Common myeloid progenitor, CD34-positive (primary cell): ENCODE measurements around the gene RASAL2.

Experiments
- CTCF ChIA-PET: fragments of 350-600 bp; sonication (Branson Sonifier 250); formaldehyde crosslinking; loops from one replicate; lab custom pipeline; 2021; ENCODE audit warnings: antibody characterized with exemption; lab: Charles Lee
- POLR2A ChIA-PET: fragments of 350-600 bp; sonication (Branson Sonifier 250); formaldehyde crosslinking; loops from one replicate; lab custom pipeline; 2021; ENCODE audit warnings: antibody characterized with exemption; lab: Charles Lee
- DNase-seq, 3 donors: peaks; one replicate each; pipeline versions ENCODE4 v3.0.0 to v3.0.0-alpha.2; 2013
- H3K27ac ChIP-seq, 2 experiments: 1 replicate in 1 of 2; 2 replicates in 1 of 2; pipeline ENCODE4 v1.7.0; 2013; ENCODE audit warnings: inconsistent platforms in 2 of 2, low read length in 2 of 2, mild to moderate bottlenecking in 2 of 2, low read depth in 1 of 2, moderate library complexity in 1 of 2; ENCODE audit not compliant: severe bottlenecking in 2 of 2, insufficient read depth in 1 of 2, poor library complexity in 1 of 2
- H3K27me3 ChIP-seq, 5 experiments: replicated peaks in 2 of 5; 1 replicate in 3 of 5; 2 replicates in 2 of 5; pipeline versions ENCODE4 v1.6.1 to v1.7.0; 2013; ENCODE audit warnings: low read length in 4 of 5, mild to moderate bottlenecking in 2 of 5, moderate library complexity in 2 of 5, inconsistent platforms in 1 of 5; ENCODE audit not compliant: insufficient read depth in 5 of 5, control insufficient read depth in 4 of 5
- H3K36me3 ChIP-seq, 4 experiments: 1 replicate in 2 of 4; 2 replicates in 2 of 4; pipeline versions ENCODE4 v1.6.1 to v1.7.0; 2013; ENCODE audit warnings: low read length in 3 of 4, control low read depth in 1 of 4, mild to moderate bottlenecking in 1 of 4; ENCODE audit not compliant: control insufficient read depth in 4 of 4, insufficient read depth in 4 of 4
- H3K4me1 ChIP-seq, 4 experiments: 1 replicate in 3 of 4; 2 replicates in 1 of 4; pipeline versions ENCODE4 v1.6.1 to v1.7.1; 2013; ENCODE audit warnings: low read length in 3 of 4, mild to moderate bottlenecking in 3 of 4, control low read depth in 1 of 4, inconsistent platforms in 1 of 4, moderate library complexity in 1 of 4; ENCODE audit not compliant: control insufficient read depth in 4 of 4, insufficient read depth in 4 of 4; ENCODE audit errors: control extremely low read depth in 1 of 4
- H3K4me3 ChIP-seq, 7 experiments: 1 replicate in 4 of 7; 2 replicates in 3 of 7; pipeline versions ENCODE4 v1.5.1 to v1.7.0; 2013; ENCODE audit warnings: mild to moderate bottlenecking in 7 of 7, low read length in 6 of 7, moderate library complexity in 6 of 7, inconsistent platforms in 2 of 7, low read depth in 2 of 7, control low read depth in 1 of 7; ENCODE audit not compliant: insufficient read depth in 4 of 7, control insufficient read depth in 1 of 7; ENCODE audit errors: extremely low read depth in 1 of 7
- H3K9me3 ChIP-seq, 5 experiments: 1 replicate in 4 of 5; 2 replicates in 1 of 5; pipeline versions ENCODE4 v1.6.1 to v1.7.1; 2013; ENCODE audit warnings: low read length in 4 of 5, mild to moderate bottlenecking in 2 of 5, inconsistent platforms in 1 of 5, low read depth in 1 of 5, moderate library complexity in 1 of 5; ENCODE audit not compliant: control insufficient read depth in 4 of 5, insufficient read depth in 2 of 5; ENCODE audit errors: control extremely low read depth in 1 of 5
- WGBS: methylation state at CpG from one replicate; pipeline ENCODE4 v1.1.5; 2013; ENCODE audit not compliant: insufficient coverage; 5-methylcytosine and 5-hydroxymethylcytosine counted together

Gene RASAL2

DNA sequence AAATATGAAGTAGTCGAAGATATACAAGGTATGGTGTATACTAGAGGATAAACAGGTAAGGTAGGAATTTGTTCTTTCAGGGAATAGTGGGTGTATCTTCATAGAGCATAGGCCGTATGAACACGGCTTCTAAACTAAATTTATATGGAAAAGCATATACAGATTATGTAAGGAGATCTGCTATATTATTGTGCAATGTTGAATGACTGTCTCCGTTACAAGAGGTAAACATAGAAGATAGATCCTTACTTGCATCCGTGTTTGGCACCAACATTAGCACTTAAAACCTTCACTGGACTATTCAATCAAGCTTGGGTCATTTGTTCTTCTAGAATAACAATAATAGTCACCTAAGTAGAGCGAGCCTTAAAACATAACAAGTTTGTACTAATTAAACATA is 357.0 kb downstream of the RASAL2 start:
- Histone ChIP-seq H3K27ac (no peak overlapping the region), H3K9me3 (no peaks in the 10 kb centered on the region), H3K4me1 (peaks cover 0 to 7% (median 1%) of the 10 kb centered on the region in 4 experiments), H3K4me3 (no peak overlapping the region), H3K27me3 (no peaks in the 10 kb centered on the region), H3K36me3 (no peaks in the 10 kb centered on the region)
- 95% methylated on average over 4 of the region's 6 CpGs for WGBS
- ChIA-PET POLR2A (no interaction called here), CTCF (no interaction called here)
- no peak for DNase-seq

DNA sequence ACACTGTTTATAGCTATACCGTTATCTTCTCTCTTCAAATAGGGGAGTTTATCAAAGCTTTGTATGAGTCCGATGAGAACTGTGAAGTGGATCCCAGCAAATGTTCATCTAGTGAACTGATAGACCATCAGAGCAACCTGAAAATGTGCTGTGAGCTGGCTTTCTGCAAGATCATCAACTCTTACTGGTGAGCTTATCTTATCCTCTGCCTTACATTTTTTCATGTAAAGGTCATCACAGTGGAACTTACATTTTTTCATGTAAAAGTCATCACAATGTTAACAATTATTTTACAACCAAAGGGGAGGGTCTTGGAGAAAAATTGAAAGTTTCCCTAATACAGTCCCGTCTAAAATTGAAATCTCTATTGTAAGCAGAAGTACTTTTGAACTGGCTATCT is 357.6 kb downstream of the RASAL2 start:
- Histone ChIP-seq H3K36me3 (no peaks in the 10 kb centered on the region), H3K27me3 (no peaks in the 10 kb centered on the region), H3K4me1 (peaks cover 0 to 7% (median 1%) of the 10 kb centered on the region in 4 experiments), H3K4me3 (no peak overlapping the region), H3K9me3 (no peaks in the 10 kb centered on the region), H3K27ac (no peak overlapping the region)
- 100% methylated on average over 2 of the region's 3 CpGs for WGBS
- ChIA-PET POLR2A (no interaction called here), CTCF (no interaction called here)
- no peak for DNase-seq

DNA sequence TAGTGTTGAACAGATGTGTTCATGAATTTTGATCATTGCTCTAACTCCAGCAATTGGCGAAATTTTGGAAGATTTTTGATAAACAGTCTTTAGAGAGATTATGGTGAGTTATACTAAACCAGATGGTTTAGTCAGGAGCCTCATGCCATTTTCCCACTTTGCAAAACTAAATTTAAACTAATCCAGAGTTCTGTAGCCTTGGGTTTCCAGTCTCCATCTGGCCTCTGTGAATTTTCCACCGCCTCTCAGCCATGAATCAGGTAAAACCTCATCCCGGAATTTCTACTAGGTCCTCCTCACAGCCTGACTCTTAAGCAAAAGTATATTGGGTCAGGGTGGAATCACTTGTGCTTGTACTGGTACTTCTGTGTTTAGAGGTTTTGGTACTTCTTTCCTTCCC is 358.1 kb downstream of the RASAL2 start:
- no peak for DNase-seq
- peaks cover 0 to 7% (median 1%) of the 10 kb centered on the region in 4 experiments for H3K4me1 ChIP-seq
- ChIA-PET CTCF (no interaction called here), POLR2A (no interaction called here)
- no peak overlapping the region for H3K4me3 ChIP-seq
- no peaks in the 10 kb centered on the region for H3K27me3 ChIP-seq
- WGBS: no CpG with 5 or more reads among the region's 3 CpGs
- no peaks in the 10 kb centered on the region for H3K9me3 ChIP-seq
- no peaks in the 10 kb centered on the region for H3K36me3 ChIP-seq
- no peak overlapping the region for H3K27ac ChIP-seq

- WGBS: 95% methylated on average over 12 of the region's 13 CpGs
These were observed 362.6 kb downstream of the RASAL2 start for GRCh38 chr1:178456472-178456871.

DNA sequence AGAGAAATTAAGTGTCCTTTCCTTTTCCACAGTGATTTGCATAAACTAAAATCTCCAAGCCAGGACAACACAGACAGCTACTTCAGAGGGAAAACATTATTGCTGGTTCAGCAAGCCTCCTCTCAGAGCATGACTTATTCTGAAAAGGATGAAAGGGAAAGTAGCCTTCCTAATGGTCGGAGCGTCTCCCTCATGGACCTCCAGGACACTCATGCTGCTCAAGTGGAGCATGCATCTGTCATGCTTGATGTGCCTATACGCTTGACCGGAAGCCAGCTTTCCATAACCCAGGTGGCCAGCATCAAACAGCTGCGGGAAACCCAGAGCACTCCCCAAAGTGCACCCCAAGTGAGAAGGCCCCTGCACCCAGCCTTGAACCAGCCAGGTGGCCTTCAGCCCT is 363.7 kb downstream of the RASAL2 start:
- CTCF ChIA-PET: no interaction called here
- Histone ChIP-seq H3K9me3 (no peaks in the 10 kb centered on the region), H3K4me3 (no peak overlapping the region), H3K4me1 (no peaks in the 10 kb centered on the region), H3K27ac (no peak overlapping the region), H3K27me3 (no peaks in the 10 kb centered on the region), H3K36me3 (peaks cover 0 to 5% (median 0%) of the 10 kb centered on the region in 4 experiments)
- WGBS: 97% methylated on average over 5 of the region's 5 CpGs
- POLR2A ChIA-PET: no interaction called here
- no peak for DNase-seq

More at GRCh38 chr1:178456472-178456871, 362.6 kb downstream of the RASAL2 start:
- H3K36me3 ChIP-seq: peaks cover 0 to 5% (median 0%) of the 10 kb centered on the region in 4 experiments
- no peak for DNase-seq
- H3K4me1 ChIP-seq: no peaks in the 10 kb centered on the region
- H3K9me3 ChIP-seq: no peaks in the 10 kb centered on the region
- no peak overlapping the region for H3K27ac ChIP-seq
- no peak overlapping the region for H3K4me3 ChIP-seq
- POLR2A ChIA-PET: no interaction called here
- CTCF ChIA-PET: no interaction called here
- no peaks in the 10 kb centered on the region for H3K27me3 ChIP-seq

DNA sequence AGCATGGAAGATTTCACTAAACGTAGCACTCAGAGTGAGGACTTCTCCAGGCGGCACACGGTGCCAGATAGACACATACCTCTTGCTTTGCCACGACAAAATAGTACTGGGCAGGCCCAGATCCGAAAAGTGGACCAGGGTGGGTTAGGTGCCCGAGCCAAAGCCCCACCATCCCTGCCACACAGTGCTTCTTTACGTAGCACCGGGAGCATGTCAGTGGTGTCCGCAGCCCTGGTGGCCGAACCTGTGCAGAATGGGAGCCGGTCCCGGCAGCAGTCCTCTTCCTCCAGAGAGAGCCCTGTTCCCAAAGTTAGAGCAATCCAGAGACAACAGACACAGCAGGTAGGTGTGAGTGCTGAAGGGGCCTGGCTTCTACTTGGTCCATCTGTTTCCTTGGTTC is 364.3 kb downstream of the RASAL2 start:
- ChIA-PET CTCF (no interaction called here), POLR2A (no interaction called here)
- Histone ChIP-seq H3K27me3 (no peaks in the 10 kb centered on the region), H3K9me3 (no peaks in the 10 kb centered on the region), H3K36me3 (peaks cover 0 to 5% (median 0%) of the 10 kb centered on the region in 4 experiments), H3K27ac (no peak overlapping the region), H3K4me3 (no peak overlapping the region), H3K4me1 (no peaks in the 10 kb centered on the region)
- no peak for DNase-seq
- WGBS: 96% methylated on average over 9 of the region's 12 CpGs

DNA sequence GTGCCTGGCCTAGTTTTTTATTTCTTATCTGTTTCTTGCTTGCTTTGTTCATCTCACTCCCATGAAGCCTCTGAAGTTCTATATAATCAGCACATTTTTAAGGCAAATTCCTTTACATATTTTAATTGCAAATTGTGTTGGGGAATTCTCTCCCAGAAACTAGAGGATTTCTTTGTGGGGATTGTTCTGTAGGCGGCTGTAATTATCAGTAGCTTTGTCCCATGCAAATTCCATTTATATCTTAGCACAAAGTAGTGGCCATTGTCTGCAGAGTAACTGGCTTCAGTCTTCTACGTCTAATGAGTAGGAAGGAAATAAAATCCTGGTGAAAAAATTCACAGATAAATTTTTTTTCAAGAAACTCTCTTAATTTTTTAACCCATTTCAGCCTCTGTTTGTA is 367.2 kb downstream of the RASAL2 start:
- no peak overlapping the region for H3K4me3 ChIP-seq
- ChIA-PET CTCF (no interaction called here), POLR2A (no interaction called here)
- H3K27me3 ChIP-seq: no peaks in the 10 kb centered on the region
- no peaks in the 10 kb centered on the region for H3K4me1 ChIP-seq
- H3K27ac ChIP-seq: no peak overlapping the region
- WGBS: no CpG with 5 or more reads among the region's 2 CpGs
- DNase-seq: no peak
- H3K36me3 ChIP-seq: peaks cover 0 to 5% (median 0%) of the 10 kb centered on the region in 4 experiments
- H3K9me3 ChIP-seq: no peaks in the 10 kb centered on the region
